Vagina (tissue), 2 donors: ENCODE results near the gene RNF166.

Experiments
- CTCF ChIP-seq, 3 experiments: fragments of 450-650 bp in 2 of 3; fragments of 200-600 bp in 1 of 3; sonication (generic) in 1 of 3; IDR thresholded peaks; one replicate each; pipeline ENCODE4 v1.5.1; 2017 to 2019; ENCODE audit warnings: antibody characterized with exemption in 3 of 3, mild to moderate bottlenecking in 2 of 3, moderate library complexity in 2 of 3
- POLR2AphosphoS5 ChIP-seq, 2 donors: sonication (generic); formaldehyde crosslinking; IDR thresholded peaks; one replicate each; pipeline ENCODE4 v1.9.0; 2017; ENCODE audit warnings: antibody characterized with exemption in 2 of 2, mild to moderate bottlenecking in 2 of 2, low read depth in 1 of 2; ENCODE audit not compliant: insufficient read depth in 1 of 2

GRCh38 chr16:88665148-88665547, 41.1 kb downstream of the RNF166 start:
- TF ChIP-seq POLR2AphosphoS5 (IDR thresholded peaks at IDR 0.05; ENCODE audit: insufficient read depth in 1 of 2, low read depth in 1 of 2) (no peak), CTCF (IDR thresholded peaks at IDR 0.05) (no peak)
